Panc1 (cell line): ENCODE measurements around the gene TGM5. TPM values are rescaled to one million over a fixed set of nuclear protein-coding genes. Genes with fewer than 3 reads are reported as not detected.

Experiments
- ATAC-seq: fragments of 200-7000 bp; cut with Tn5 transposase; 2 replicates; pipeline ENCODE4 v1.9.1; 2020; ENCODE audit warnings: mild to moderate bottlenecking, moderate library complexity
- BruUV-seq: library from RNA; stranded (reverse); fragments of 400-500 nt; replicated peaks from 2 replicates; lab custom pipeline; 2021; lab: Mats Ljungman, UMichigan
- CTCF ChIA-PET: fragments of 300-600 bp; sonication (Branson Sonifier 250); formaldehyde crosslinking; loops from one replicate; lab custom pipeline; 2022; ENCODE audit warnings: antibody characterized with exemption; lab: Charles Lee
- POLR2A ChIA-PET: fragments of 300-600 bp; sonication (Branson Sonifier 250); formaldehyde crosslinking; loops from one replicate; lab custom pipeline; 2022; ENCODE audit warnings: antibody characterized with exemption; lab: Charles Lee
- DNase-seq: peaks from one replicate; pipeline ENCODE4 v3.0.0-alpha.2; 2010; ENCODE audit warnings: low read depth, low spot score
- H3K27ac ChIP-seq: 2 replicates; pipeline ENCODE4 v1.5.1; 2011; ENCODE audit warnings: mild to moderate bottlenecking, low read length, inconsistent platforms
- H3K27me3 ChIP-seq: fragments of 200-500 bp; sonication (Bioruptor generic); 2 replicates; pipeline ENCODE4 v1.6.0; 2014; ENCODE audit warnings: low read length, inconsistent platforms; ENCODE audit not compliant: control insufficient read depth, insufficient read depth
- H3K36me3 ChIP-seq: fragments of 200-500 bp; sonication (Bioruptor generic); 2 replicates; pipeline ENCODE4 v1.5.1; 2014; ENCODE audit warnings: inconsistent platforms, mild to moderate bottlenecking, low read length, moderate library complexity; ENCODE audit not compliant: control insufficient read depth, insufficient read depth
- H3K4me1 ChIP-seq: 2 replicates; pipeline ENCODE4 v1.5.1; 2011; ENCODE audit warnings: inconsistent platforms, mild to moderate bottlenecking, low read length, moderate library complexity; ENCODE audit not compliant: control insufficient read depth, insufficient read depth
- H3K4me3 ChIP-seq, 2 experiments: 2 replicates each; pipeline ENCODE4 v1.5.1; 2011 to 2012; ENCODE audit warnings: low read depth in 2 of 2, low read length in 2 of 2, mild to moderate bottlenecking in 2 of 2, inconsistent platforms in 1 of 2, moderate library complexity in 1 of 2
- H3K9me3 ChIP-seq: fragments of 200-500 bp; sonication (Bioruptor generic); 2 replicates; pipeline ENCODE4 v1.5.1; 2014; ENCODE audit warnings: low read depth, mild to moderate bottlenecking, inconsistent platforms, low read length, moderate library complexity; ENCODE audit not compliant: control insufficient read depth, insufficient read depth
- CTCF ChIP-seq: fragments of 450-650 bp; IDR thresholded peaks from 2 replicates; pipeline ENCODE4 v1.5.1; 2017; ENCODE audit warnings: mild to moderate bottlenecking
- POLR2AphosphoS5 ChIP-seq: IDR thresholded peaks from 2 replicates; pipeline ENCODE4 v1.6.1; 2012; ENCODE audit warnings: mild to moderate bottlenecking, low read depth, low read length, moderate library complexity
- SIN3A ChIP-seq: IDR thresholded peaks from 2 replicates; pipeline ENCODE4 v1.6.1; 2012; ENCODE audit warnings: low read depth, mild to moderate bottlenecking, low read length, moderate library complexity, borderline replicate concordance; ENCODE audit not compliant: insufficient read depth
- TCF7L2 ChIP-seq: IDR thresholded peaks from 2 replicates; pipeline ENCODE4 v1.6.1; 2011; ENCODE audit warnings: mild to moderate bottlenecking, low read depth, low read length, inconsistent platforms
- in situ Hi-C: cut with HindIII; loops from 2 replicates; pipeline ENCODE4 v1.10.0; 2016; ENCODE audit warnings: low sequenced_read_pairs, low pct_unique_long_range_greater_than_20kb
- intact Hi-C: fragments of 100-400 bp; cut with micrococcal nuclease; formaldehyde crosslinking; loops from one replicate; pipeline ENCODE4 v1.10.0; 2022; ENCODE audit not compliant: unreplicated experiment
- total RNA-seq: library from RNA; stranded (reverse); gene quantifications from one replicate; pipeline ENCODE4 v1.2.1, GENCODE V29; 2021; ENCODE audit not compliant: unreplicated experiment
- TF ChIP-seq, protein P1 (sequence below), 2 experiments: IDR thresholded peaks; 2 replicates each; pipeline ENCODE4 v1.6.1; 2011 to 2012; ENCODE audit warnings: low read depth in 2 of 2, control low read depth in 1 of 2, low read length in 1 of 2, mild to moderate bottlenecking in 1 of 2, moderate library complexity in 1 of 2; ENCODE audit not compliant: insufficient read depth in 1 of 2

Gene TGM5
- total RNA-seq, 1 experiment from 2014 or later, result not detected

- no peak for ATAC-seq
- Histone ChIP-seq H3K27me3 (no peaks in the 10 kb centered on the region), H3K4me3 (no peak overlapping the region), H3K36me3 (peaks cover 26% of the 10 kb centered on the region), H3K27ac (no peak overlapping the region), H3K9me3 (no peaks in the 10 kb centered on the region), H3K4me1 (no peaks in the 10 kb centered on the region)
- DNase-seq, result no peak
- ChIA-PET CTCF (no interaction called here), POLR2A (interaction anchor here (0.6 to 0.7 kb wide), 3 partner anchors 229 to 860 kb away, joined by 3 to 17 read pairs (median 3); no protein-coding TSS in a partner anchor)
- in situ Hi-C loops (no loop called here), intact Hi-C loops (no loop called here)
- TF ChIP-seq, protein P1, sequence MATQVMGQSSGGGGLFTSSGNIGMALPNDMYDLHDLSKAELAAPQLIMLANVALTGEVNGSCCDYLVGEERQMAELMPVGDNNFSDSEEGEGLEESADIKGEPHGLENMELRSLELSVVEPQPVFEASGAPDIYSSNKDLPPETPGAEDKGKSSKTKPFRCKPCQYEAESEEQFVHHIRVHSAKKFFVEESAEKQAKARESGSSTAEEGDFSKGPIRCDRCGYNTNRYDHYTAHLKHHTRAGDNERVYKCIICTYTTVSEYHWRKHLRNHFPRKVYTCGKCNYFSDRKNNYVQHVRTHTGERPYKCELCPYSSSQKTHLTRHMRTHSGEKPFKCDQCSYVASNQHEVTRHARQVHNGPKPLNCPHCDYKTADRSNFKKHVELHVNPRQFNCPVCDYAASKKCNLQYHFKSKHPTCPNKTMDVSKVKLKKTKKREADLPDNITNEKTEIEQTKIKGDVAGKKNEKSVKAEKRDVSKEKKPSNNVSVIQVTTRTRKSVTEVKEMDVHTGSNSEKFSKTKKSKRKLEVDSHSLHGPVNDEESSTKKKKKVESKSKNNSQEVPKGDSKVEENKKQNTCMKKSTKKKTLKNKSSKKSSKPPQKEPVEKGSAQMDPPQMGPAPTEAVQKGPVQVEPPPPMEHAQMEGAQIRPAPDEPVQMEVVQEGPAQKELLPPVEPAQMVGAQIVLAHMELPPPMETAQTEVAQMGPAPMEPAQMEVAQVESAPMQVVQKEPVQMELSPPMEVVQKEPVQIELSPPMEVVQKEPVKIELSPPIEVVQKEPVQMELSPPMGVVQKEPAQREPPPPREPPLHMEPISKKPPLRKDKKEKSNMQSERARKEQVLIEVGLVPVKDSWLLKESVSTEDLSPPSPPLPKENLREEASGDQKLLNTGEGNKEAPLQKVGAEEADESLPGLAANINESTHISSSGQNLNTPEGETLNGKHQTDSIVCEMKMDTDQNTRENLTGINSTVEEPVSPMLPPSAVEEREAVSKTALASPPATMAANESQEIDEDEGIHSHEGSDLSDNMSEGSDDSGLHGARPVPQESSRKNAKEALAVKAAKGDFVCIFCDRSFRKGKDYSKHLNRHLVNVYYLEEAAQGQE (IDR thresholded peaks at IDR 0.05; ENCODE audit: insufficient read depth in 1 of 2, low read depth in 2 of 2, low read length in 1 of 2), result no peak
- no peak for TF ChIP-seq CTCF
- TF ChIP-seq TCF7L2, result no peak
- TF ChIP-seq POLR2AphosphoS5, result no peak
- TF ChIP-seq SIN3A, result no peak
- BruUV-seq, result no TSS peak
Observed at GRCh38 chr15:43193710-43194109, 73.0 kb downstream of the TGM5 start.

- no peak overlapping the region for H3K4me3 ChIP-seq
- ATAC-seq (no peak), DNase-seq (no peak)
- no peaks in the 10 kb centered on the region for H3K9me3 ChIP-seq
- H3K4me1 ChIP-seq, result peaks cover 3% of the 10 kb centered on the region; the same call in 1 of the 2 replicates
- BruUV-seq, result no TSS peak
- ChIA-PET CTCF (no interaction called here), POLR2A (no interaction called here)
- H3K27ac ChIP-seq, result no peak overlapping the region
- no peaks in the 10 kb centered on the region for H3K27me3 ChIP-seq
- no peak for TF ChIP-seq POLR2AphosphoS5
- no peak for TF ChIP-seq TCF7L2
- TF ChIP-seq SIN3A, result no peak
- TF ChIP-seq CTCF, result no peak
- peaks cover 26% of the 10 kb centered on the region for H3K36me3 ChIP-seq
- intact Hi-C loops, result no loop called here
- in situ Hi-C loops, result no loop called here
Observed at GRCh38 chr15:43190178-43190577, 76.5 kb downstream of the TGM5 start.
